Thyroid gland (tissue), 4 donors: Measurements from ENCODE around the gene EPHX1.

Source experiments
- CTCF ChIP-seq, 6 experiments: fragments of 200-600 bp in 3 of 6; fragments of 450-650 bp in 3 of 6; sonication (generic) in 3 of 6; IDR thresholded peaks; one replicate each; pipeline ENCODE4 v1.5.1; 2016 to 2019; ENCODE audit warnings: antibody characterized with exemption in 6 of 6, mild to moderate bottlenecking in 2 of 6, inconsistent platforms in 1 of 6, moderate library complexity in 1 of 6
- POLR2A ChIP-seq, 2 donors: fragments of 450-650 bp; IDR thresholded peaks; one replicate each; pipeline ENCODE4 v1.6.1; 2017; ENCODE audit warnings: antibody characterized with exemption in 2 of 2, mild to moderate bottlenecking in 2 of 2, moderate library complexity in 1 of 2

GRCh38 chr1:225863167-225863566 lies 53.2 kb downstream of the EPHX1 start:
- TF ChIP-seq CTCF (IDR thresholded peaks at IDR 0.05): no peak
- TF ChIP-seq POLR2A (IDR thresholded peaks at IDR 0.05): no peak
